ENCODE results near the gene SLC22A31.
"Not testable (repeated sequence)": the region's sequence is repeated elsewhere in the genome, so short reads cannot be mapped to it uniquely, and the experiment has no call there.

Gene SLC22A31

GRCh38 chr16:89192956-89193575 is 7.3 kb downstream of the SLC22A31 start:
- DNase-seq = no peak

GRCh38 chr16:89192186-89192955 is 8.0 kb downstream of the SLC22A31 start:
- DNase-seq = not testable (repeated sequence)

GRCh38 chr16:89191901-89192185 is 8.5 kb downstream of the SLC22A31 start:
- no peak for DNase-seq

- DNase-seq = no peak
These were observed 9.1 kb downstream of the SLC22A31 start for GRCh38 chr16:89191033-89191900.

- DNase-seq = no peak
These were observed 10.0 kb downstream of the SLC22A31 start for GRCh38 chr16:89190150-89190958.

- no peak for DNase-seq
These were observed 10.8 kb downstream of the SLC22A31 start for GRCh38 chr16:89189358-89190025.

- DNase-seq = not testable (repeated sequence)
These were observed 11.6 kb downstream of the SLC22A31 start for GRCh38 chr16:89188471-89189357.

- no peak for DNase-seq
These were observed 12.5 kb downstream of the SLC22A31 start for GRCh38 chr16:89187770-89188392.

GRCh38 chr16:89187032-89187769 is 13.1 kb downstream of the SLC22A31 start:
- no peak for DNase-seq

- DNase-seq = not testable (repeated sequence)
These were observed 13.7 kb downstream of the SLC22A31 start for GRCh38 chr16:89186593-89187031.

GRCh38 chr16:89185887-89186592 is 14.3 kb downstream of the SLC22A31 start:
- DNase-seq = not testable (repeated sequence)

- DNase-seq = no peak
These were observed 15.2 kb downstream of the SLC22A31 start for GRCh38 chr16:89184933-89185794.

GRCh38 chr16:89184677-89184932 is 15.7 kb downstream of the SLC22A31 start:
- no peak for DNase-seq

- no peak for DNase-seq
These were observed 16.2 kb downstream of the SLC22A31 start for GRCh38 chr16:89183975-89184676.

GRCh38 chr16:89183463-89183862 is 16.9 kb downstream of the SLC22A31 start:
- no peak for DNase-seq

GRCh38 chr16:89179656-89180315 is 20.6 kb downstream of the SLC22A31 start:
- DNase-seq = no peak

GRCh38 chr16:89179148-89179484 is 21.2 kb downstream of the SLC22A31 start:
- no peak for DNase-seq
